Stimulated activated CD4-positive, alpha-beta T cell treated with anti-CD3 and anti-CD28 coated beads, Interleukin-4, amount 100 ng/mL, for 4 hours (primary cell): ENCODE results near the gene C19orf12.
"Not testable (repeated sequence)": the region's sequence is repeated elsewhere in the genome, so short reads cannot be mapped to it uniquely, and the experiment has no call there.

Experiments
- DNase-seq, 2 experiments: peaks; one replicate each; pipeline ENCODE4 v3.0.0-alpha.2; 2020

Gene C19orf12

GRCh38 chr19:29727906-29728305 lies 12.8 kb upstream of the C19orf12 start:
- DNase-seq: no peak

- no peak for DNase-seq
Measured at GRCh38 chr19:29724746-29725145, 9.7 kb upstream of the C19orf12 start.

- peak; percentile 13 to 42 for DNase-seq
Measured at GRCh38 chr19:29724102-29724641, 9.1 kb upstream of the C19orf12 start.

- DNase-seq: no peak
Measured at GRCh38 chr19:29717051-29717450, 2.0 kb upstream of the C19orf12 start.

- DNase-seq: no peak
Measured at GRCh38 chr19:29715701-29716581, 880 bp upstream of the C19orf12 start.

GRCh38 chr19:29714371-29714952 lies 599 bp downstream of the C19orf12 start:
- no peak for DNase-seq

GRCh38 chr19:29712744-29713516 lies 2.1 kb downstream of the C19orf12 start:
- no peak for DNase-seq

- DNase-seq: no peak
Measured at GRCh38 chr19:29711584-29712132, 3.4 kb downstream of the C19orf12 start.

- DNase-seq: not testable (repeated sequence)
Measured at GRCh38 chr19:29709440-29709798, 5.6 kb downstream of the C19orf12 start.

GRCh38 chr19:29708554-29709439 lies 6.3 kb downstream of the C19orf12 start:
- DNase-seq: no peak

GRCh38 chr19:29706635-29707034 lies 8.4 kb downstream of the C19orf12 start:
- DNase-seq: no peak

GRCh38 chr19:29705706-29706105 lies 9.4 kb downstream of the C19orf12 start:
- no peak for DNase-seq

- no peak for DNase-seq
Measured at GRCh38 chr19:29704562-29705558, 10.2 kb downstream of the C19orf12 start.

GRCh38 chr19:29702963-29703320 lies 12.1 kb downstream of the C19orf12 start:
- DNase-seq: no peak

- no peak for DNase-seq
Measured at GRCh38 chr19:29702161-29702962, 12.7 kb downstream of the C19orf12 start.

GRCh38 chr19:29700498-29700897 lies 14.6 kb downstream of the C19orf12 start:
- no peak for DNase-seq

GRCh38 chr19:29699861-29700260 lies 15.2 kb downstream of the C19orf12 start:
- no peak for DNase-seq

GRCh38 chr19:29697523-29698261 lies 17.4 kb downstream of the C19orf12 start:
- no peak for DNase-seq

- DNase-seq: no peak
Measured at GRCh38 chr19:29696565-29696846, 18.6 kb downstream of the C19orf12 start.
